Measurements from ENCODE around the gene GIT2. TPM values are rescaled to one million over a fixed set of nuclear protein-coding genes. Genes with fewer than 3 reads are reported as not detected.

Gene GIT2
- total RNA-seq, 1 donor, result 50.8 TPM

- DNase-seq (ENCODE audit: low read depth), result no peak
- H3K4me3 ChIP-seq (ENCODE audit: low read depth, low read length), result no peak overlapping the region
- no peak for TF ChIP-seq CTCF (IDR thresholded peaks at IDR 0.05; ENCODE audit: insufficient read depth, low read length)
Measured at GRCh38 chr12:109921982-109922381, 74.2 kb downstream of the GIT2 start.

GRCh38 chr12:109920261-109920780, 75.8 kb downstream of the GIT2 start:
- no peak for TF ChIP-seq CTCF (IDR thresholded peaks at IDR 0.05; ENCODE audit: insufficient read depth, low read length)
- no peak overlapping the region for H3K4me3 ChIP-seq (ENCODE audit: low read depth, low read length)
- no peak for DNase-seq (ENCODE audit: low read depth)

- H3K4me3 ChIP-seq (ENCODE audit: low read depth, low read length), result no peak overlapping the region
- no peak for DNase-seq (ENCODE audit: low read depth)
- TF ChIP-seq CTCF (IDR thresholded peaks at IDR 0.05; ENCODE audit: insufficient read depth, low read length), result no peak
Measured at GRCh38 chr12:109919456-109919855, 76.7 kb downstream of the GIT2 start.

- no peak overlapping the region for H3K4me3 ChIP-seq (ENCODE audit: low read depth, low read length)
- TF ChIP-seq CTCF (IDR thresholded peaks at IDR 0.05; ENCODE audit: insufficient read depth, low read length), result no peak
- DNase-seq (ENCODE audit: low read depth), result no peak
Measured at GRCh38 chr12:109916045-109916444, 80.1 kb downstream of the GIT2 start.

DNA sequence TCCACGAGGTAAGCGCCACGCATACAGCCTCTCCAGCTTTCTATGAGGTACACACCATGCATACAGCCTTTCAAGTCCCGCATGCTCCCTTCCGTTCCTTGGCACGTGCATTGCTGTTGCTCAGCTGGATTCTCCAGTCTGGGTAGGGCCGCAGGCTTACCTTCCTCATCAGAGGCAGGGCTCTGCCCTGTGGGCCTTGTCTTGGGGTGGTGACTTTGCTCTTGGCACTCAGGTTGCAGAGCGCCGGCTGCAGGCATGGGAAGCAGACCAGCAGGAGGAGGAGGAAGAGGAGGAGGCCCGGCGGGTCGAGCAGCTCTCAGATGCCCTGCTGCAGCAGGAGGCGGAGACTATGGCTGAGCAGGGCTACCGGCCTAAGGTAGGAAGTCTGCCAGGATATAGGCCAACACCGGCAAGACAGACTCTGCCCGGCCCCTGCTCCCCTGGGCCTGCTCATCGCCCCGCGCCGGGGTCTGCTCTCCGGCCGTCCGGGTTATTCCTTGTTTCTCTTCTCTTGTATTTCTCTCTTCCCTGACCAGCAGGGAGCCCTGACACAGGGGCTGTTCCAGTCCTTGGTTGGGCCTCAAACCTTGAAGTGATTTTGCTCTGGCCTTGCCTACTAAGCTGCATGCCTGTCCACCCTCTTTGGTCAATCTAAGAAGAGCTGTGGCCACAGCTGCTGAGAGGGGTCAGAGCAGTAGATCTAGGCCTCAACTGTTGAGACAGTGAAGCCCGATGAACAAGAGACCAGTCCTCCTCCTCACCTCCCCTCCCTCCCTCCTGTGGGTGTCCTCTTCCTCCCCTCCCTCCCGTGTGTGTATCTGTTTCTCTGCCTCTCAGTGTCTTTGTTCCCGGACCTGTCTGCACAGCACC, 80.8 kb downstream of the GIT2 start:
- no peak for TF ChIP-seq CTCF (IDR thresholded peaks at IDR 0.05; ENCODE audit: insufficient read depth, low read length)
- DNase-seq (ENCODE audit: low read depth), result no peak
- H3K4me3 ChIP-seq (ENCODE audit: low read depth, low read length), result no peak overlapping the region

DNA sequence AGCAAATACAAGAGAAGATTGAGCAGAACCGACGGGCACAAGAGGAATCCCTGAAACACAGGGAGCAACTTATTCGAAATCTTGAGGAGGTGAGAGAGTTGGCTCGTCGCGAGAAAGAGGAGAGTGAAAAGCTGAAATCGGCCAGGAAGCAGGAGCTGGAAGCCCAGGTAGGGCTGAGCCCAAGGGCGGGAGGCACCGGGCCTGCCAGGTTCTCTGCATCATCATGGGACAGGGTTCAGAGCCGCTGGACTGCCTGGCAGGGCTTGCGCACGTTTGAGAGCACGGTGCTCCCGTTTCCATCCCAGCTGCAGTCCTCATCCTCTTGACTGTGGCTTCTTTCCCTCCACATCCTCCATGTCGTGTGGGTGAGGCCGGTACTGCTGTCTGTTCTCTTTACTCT, 81.7 kb downstream of the GIT2 start:
- DNase-seq (ENCODE audit: low read depth), result no peak
- no peak for TF ChIP-seq CTCF (IDR thresholded peaks at IDR 0.05; ENCODE audit: insufficient read depth, low read length)
- H3K4me3 ChIP-seq (ENCODE audit: low read depth, low read length), result no peak overlapping the region

All from fibroblast of the aortic adventitia (primary cell).